DOHH2 (cell line): ENCODE data around the gene DNAH14.
"Not testable (repeated sequence)": the region's sequence is repeated elsewhere in the genome, so short reads cannot be mapped to it uniquely, and the experiment has no call there.

Experiments used
- H3F3A ChIP-seq: fragments of 200-600 bp; sonication (generic), shearing (Covaris generic); 2 replicates; pipeline ENCODE4 v1.6.0; 2016; ENCODE audit warnings: antibody characterized with exemption, mild to moderate bottlenecking; ENCODE audit not compliant: control insufficient read depth, insufficient read depth
- H3K27ac ChIP-seq: fragments of 200-600 bp; sonication (generic); 2 replicates; pipeline ENCODE4 v1.5.1; 2014; ENCODE audit warnings: low read depth, mild to moderate bottlenecking, low read length, moderate library complexity
- H3K27me3 ChIP-seq: fragments of 200-600 bp; sonication (generic); 2 replicates; pipeline ENCODE4 v1.6.1; 2014; ENCODE audit warnings: mild to moderate bottlenecking, low read length, mixed read lengths; ENCODE audit not compliant: control insufficient read depth
- H3K36me3 ChIP-seq: fragments of 200-600 bp; sonication (generic); 2 replicates; pipeline ENCODE4 v1.6.1; 2014; ENCODE audit warnings: mild to moderate bottlenecking, low read length, moderate library complexity, mixed read lengths; ENCODE audit not compliant: control insufficient read depth
- H3K4me1 ChIP-seq: fragments of 200-600 bp; sonication (generic); 2 replicates; pipeline ENCODE4 v1.6.1; 2014; ENCODE audit warnings: mild to moderate bottlenecking, low read length, mixed read lengths; ENCODE audit not compliant: control insufficient read depth
- H3K4me2 ChIP-seq: fragments of 200-600 bp; sonication (generic); 2 replicates; pipeline ENCODE4 v1.6.0; 2014; ENCODE audit warnings: mild to moderate bottlenecking, low read length, moderate library complexity
- H3K4me3 ChIP-seq: fragments of 200-600 bp; sonication (generic); 2 replicates; pipeline ENCODE4 v1.5.1; 2014; ENCODE audit warnings: mild to moderate bottlenecking, low read length, mixed read lengths
- H3K79me2 ChIP-seq: fragments of 200-600 bp; sonication (generic); 2 replicates; pipeline ENCODE4 v1.6.1; 2014; ENCODE audit warnings: mild to moderate bottlenecking, low read length, mixed read lengths; ENCODE audit not compliant: control insufficient read depth
- H3K9me2 ChIP-seq: fragments of 200-600 bp; sonication (generic); replicated peaks from 2 replicates; pipeline ENCODE4 v1.6.1; 2014; ENCODE audit warnings: mild to moderate bottlenecking, low read length, mixed read lengths; ENCODE audit not compliant: control insufficient read depth
- H3K9me3 ChIP-seq: fragments of 200-600 bp; sonication (generic); 2 replicates; pipeline ENCODE4 v1.6.1; 2014; ENCODE audit warnings: antibody characterized with exemption, low read length, mixed read lengths; ENCODE audit not compliant: control insufficient read depth, insufficient read depth
- H4K20me1 ChIP-seq: fragments of 200-600 bp; sonication (generic); 2 replicates; pipeline ENCODE4 v1.6.0; 2014; ENCODE audit warnings: low read depth, mild to moderate bottlenecking, antibody characterized with exemption, low read length, moderate library complexity; ENCODE audit not compliant: control insufficient read depth, insufficient read depth
- CTCF ChIP-seq: fragments of 200-600 bp; sonication (generic); IDR thresholded peaks from one replicate; pipeline ENCODE4 v1.5.1; 2014; ENCODE audit warnings: antibody characterized with exemption, mild to moderate bottlenecking, low read depth, low read length; ENCODE audit not compliant: poor library complexity, severe bottlenecking
- EZH2phosphoT487 ChIP-seq: fragments of 200-600 bp; sonication (generic); IDR thresholded peaks from 2 replicates; pipeline ENCODE4 v1.6.1; 2017; ENCODE audit warnings: borderline replicate concordance, mild to moderate bottlenecking, antibody characterized with exemption, low read length, moderate library complexity, mixed read lengths

DNAH14 gene

GRCh38 chr1:224938652-224939051, 9.2 kb downstream of the DNAH14 start:
- Histone ChIP-seq H4K20me1 (no peaks in the 10 kb centered on the region), H3K4me1 (no peaks in the 10 kb centered on the region), H3K9me2 (no peaks in the 10 kb centered on the region), H3K79me2 (no peaks in the 10 kb centered on the region), H3K4me3 (no peak overlapping the region), H3K36me3 (no peaks in the 10 kb centered on the region), H3K4me2 (no peak overlapping the region), H3K27ac (no peak overlapping the region), H3K27me3 (no peaks in the 10 kb centered on the region), H3K9me3 (peaks cover 4% of the 10 kb centered on the region; the same call in 1 of the 2 replicates), H3F3A (no peaks in the 10 kb centered on the region)
- TF ChIP-seq EZH2phosphoT487 (no peak), CTCF (no peak)

GRCh38 chr1:224939844-224940425, 10.5 kb downstream of the DNAH14 start:
- no peaks in the 10 kb centered on the region for H3F3A ChIP-seq
- no peaks in the 10 kb centered on the region for H3K9me3 ChIP-seq
- H3K4me2 ChIP-seq = no peak overlapping the region
- no peak overlapping the region for H3K27ac ChIP-seq
- no peaks in the 10 kb centered on the region for H3K79me2 ChIP-seq
- H3K9me2 ChIP-seq = no peaks in the 10 kb centered on the region
- TF ChIP-seq CTCF (no peak), EZH2phosphoT487 (no peak)
- H3K4me1 ChIP-seq = no peaks in the 10 kb centered on the region
- H4K20me1 ChIP-seq = no peaks in the 10 kb centered on the region
- H3K4me3 ChIP-seq = no peak overlapping the region
- no peaks in the 10 kb centered on the region for H3K27me3 ChIP-seq
- H3K36me3 ChIP-seq = no peaks in the 10 kb centered on the region

GRCh38 chr1:224940735-224941134, 11.3 kb downstream of the DNAH14 start:
- H3K4me2 ChIP-seq, H3K4me1 ChIP-seq, H3K79me2 ChIP-seq, H3K9me3 ChIP-seq, H3K27me3 ChIP-seq, H3F3A ChIP-seq, H3K27ac ChIP-seq, H4K20me1 ChIP-seq, H3K36me3 ChIP-seq, H3K9me2 ChIP-seq, H3K4me3 ChIP-seq: not testable (repeated sequence)

- not testable (repeated sequence) for H3K4me3 ChIP-seq, H3K9me2 ChIP-seq, H3K9me3 ChIP-seq, H3F3A ChIP-seq, H3K27ac ChIP-seq, H3K36me3 ChIP-seq, H3K4me1 ChIP-seq, H4K20me1 ChIP-seq, H3K27me3 ChIP-seq, H3K4me2 ChIP-seq, H3K79me2 ChIP-seq
Measured at GRCh38 chr1:224945651-224946348, 16.3 kb downstream of the DNAH14 start.

- not testable (repeated sequence) for H4K20me1 ChIP-seq, H3F3A ChIP-seq, H3K79me2 ChIP-seq, H3K27me3 ChIP-seq, H3K4me2 ChIP-seq, H3K4me3 ChIP-seq, H3K36me3 ChIP-seq, H3K4me1 ChIP-seq, H3K9me3 ChIP-seq, H3K27ac ChIP-seq, H3K9me2 ChIP-seq
Measured at GRCh38 chr1:224946349-224946691, 16.8 kb downstream of the DNAH14 start.
